T1000 (cell line): ENCODE data around the gene TRIO.

Source experiments
- DNase-seq: peaks from one replicate; lab custom pipeline; 2025; ENCODE audit warnings: mixed read lengths; lab: John Stamatoyannopoulos, UW

The TRIO gene

DNA sequence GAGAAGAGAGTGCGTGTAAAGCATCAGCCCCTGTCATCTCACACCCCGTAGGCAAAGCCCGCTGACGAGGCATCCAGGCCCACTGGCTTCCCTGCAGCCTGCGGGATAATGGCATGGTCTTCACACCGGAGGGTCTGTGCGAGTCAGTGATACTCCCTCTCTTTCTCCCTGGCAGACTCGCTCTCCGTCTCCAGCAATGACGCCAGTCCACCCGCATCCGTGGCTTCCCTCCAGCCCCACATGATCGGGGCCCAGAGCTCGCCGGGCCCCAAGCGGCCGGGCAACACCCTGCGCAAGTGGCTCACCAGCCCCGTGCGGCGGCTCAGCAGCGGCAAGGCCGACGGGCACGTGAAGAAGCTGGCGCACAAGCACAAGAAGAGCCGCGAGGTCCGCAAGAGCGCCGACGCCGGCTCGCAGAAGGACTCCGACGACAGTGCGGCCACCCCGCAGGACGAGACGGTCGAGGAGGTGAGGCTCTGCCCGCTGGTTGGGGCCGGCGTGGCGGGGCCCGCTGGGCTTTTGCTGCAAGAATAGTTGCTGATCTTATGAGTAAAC is 317.8 kb downstream of the TRIO start:
- DNase-seq = no peak

DNA sequence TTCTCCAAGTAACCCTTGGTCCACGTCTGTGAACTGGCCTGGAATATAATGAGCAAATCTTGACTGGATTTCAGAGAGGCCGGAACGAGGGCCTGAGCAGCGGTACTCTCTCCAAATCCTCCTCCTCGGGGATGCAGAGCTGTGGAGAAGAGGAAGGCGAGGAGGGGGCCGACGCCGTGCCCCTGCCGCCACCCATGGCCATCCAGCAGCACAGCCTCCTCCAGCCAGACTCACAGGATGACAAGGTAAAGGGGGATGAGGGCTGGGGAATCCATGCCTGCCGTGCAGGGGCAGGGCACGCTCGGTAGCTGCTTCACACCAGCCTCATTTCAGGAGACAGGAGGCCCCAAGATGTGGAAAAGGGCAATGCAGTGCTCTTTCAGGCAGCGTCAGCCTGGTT is 319.5 kb downstream of the TRIO start:
- DNase-seq = no peak

GRCh38 chr5:14463629-14464028 is 320.5 kb downstream of the TRIO start:
- DNase-seq = no peak

DNA sequence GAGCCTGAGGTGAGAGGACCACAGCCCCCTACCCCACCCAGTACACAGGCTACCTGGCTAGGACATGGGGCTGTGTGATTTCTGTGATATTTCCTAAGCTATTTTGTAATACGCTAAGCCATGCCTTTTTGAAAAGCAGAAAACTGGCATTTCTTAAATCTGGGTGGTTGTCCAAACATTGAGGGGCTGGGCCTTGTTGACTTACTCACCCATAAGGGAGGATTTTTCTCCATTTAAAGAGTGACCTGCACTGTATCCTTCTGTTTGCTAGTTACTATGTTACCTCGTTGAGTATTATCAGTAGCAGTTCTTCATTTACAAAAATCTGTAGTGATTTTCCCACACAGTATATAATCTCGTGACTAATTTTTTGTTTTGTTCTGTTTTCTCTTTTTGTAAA is 321.0 kb downstream of the TRIO start:
- DNase-seq = no peak

- DNase-seq = no peak
Observed at GRCh38 chr5:14464671-14465070, 321.5 kb downstream of the TRIO start.

DNA sequence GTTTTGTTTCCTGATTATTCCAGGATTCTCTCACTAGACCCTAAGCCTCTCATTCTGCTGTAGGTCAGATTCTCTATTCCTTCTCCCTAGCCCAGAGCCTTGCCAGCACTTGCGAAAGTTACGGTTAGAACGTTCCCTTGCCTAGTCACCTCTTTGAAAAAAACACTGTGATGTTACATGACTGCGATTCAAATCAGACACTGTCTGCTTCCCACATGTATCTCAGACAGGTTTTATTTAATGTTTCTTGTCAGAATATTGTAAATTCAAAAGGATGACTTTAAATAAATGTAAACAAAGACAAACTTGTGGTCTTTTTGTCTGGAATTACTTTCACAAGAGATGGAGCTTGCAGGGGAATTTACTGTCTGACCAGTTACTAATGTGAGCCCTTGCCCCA is 322.0 kb downstream of the TRIO start:
- DNase-seq = no peak

DNA sequence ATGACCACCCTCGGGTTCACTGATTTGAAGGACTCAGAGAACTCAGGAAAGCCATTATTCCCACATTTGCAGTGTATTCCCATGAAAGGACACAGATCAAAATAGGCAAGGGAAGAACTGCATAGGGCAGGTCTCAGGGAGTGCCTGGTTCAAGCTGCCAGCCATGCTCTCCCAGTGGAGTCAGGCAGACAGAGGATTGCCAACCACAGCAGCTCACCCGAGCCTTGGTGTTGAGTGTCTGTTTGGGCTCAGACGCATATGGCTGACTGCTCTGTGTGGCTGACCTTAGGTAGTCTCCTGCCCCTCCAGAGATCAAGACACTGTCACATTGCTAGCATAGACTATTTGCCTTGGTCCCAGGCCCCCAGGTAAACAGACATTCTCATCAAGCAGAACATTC is 322.6 kb downstream of the TRIO start:
- DNase-seq = no peak

GRCh38 chr5:14467251-14467650 is 324.1 kb downstream of the TRIO start:
- no peak for DNase-seq

- DNase-seq = no peak
Observed at GRCh38 chr5:14467886-14468285, 324.7 kb downstream of the TRIO start.

DNA sequence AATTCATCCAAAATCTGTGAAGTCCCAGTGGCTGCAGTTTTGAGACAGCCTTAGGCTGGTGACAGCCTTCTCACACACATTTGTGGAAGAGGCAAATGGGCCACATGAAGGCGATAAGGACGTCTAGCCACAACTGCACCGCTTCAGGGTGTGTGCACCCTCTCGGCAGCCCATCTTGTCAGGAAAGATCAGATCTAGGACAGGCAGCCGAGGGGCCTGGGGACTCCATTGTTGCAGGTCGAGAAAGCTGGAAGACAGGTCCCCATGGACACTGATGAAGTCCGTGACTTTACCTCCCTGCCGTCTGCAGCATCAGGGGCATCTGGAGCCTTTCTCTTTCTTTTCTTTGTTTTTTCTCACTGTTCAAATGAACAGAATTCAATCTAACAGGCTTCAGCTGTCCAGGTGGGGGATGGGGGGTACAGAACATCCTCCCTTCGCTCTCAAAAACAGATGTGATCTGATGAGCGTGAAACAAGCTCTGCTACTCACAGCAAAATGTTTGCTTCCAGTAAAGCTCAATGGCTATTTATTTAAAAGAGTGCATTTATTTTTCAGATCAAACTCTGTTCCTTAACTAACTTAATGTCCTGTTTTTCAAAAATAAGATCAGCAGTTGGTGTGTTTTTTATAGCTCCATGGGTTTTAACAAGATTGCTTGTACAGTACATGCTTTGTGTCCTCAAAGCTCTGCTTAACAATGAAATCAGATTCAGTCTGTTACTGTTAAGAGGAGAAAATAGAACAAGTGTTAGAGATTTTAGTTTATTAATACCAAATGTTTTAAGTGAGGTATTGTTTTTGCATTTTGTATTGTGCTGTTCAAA is 326.6 kb downstream of the TRIO start:
- no peak for DNase-seq

- DNase-seq = no peak
Observed at GRCh38 chr5:14471507-14471906, 328.4 kb downstream of the TRIO start.

GRCh38 chr5:14472986-14473567 is 329.9 kb downstream of the TRIO start:
- no peak for DNase-seq

GRCh38 chr5:14475045-14475444 is 331.9 kb downstream of the TRIO start:
- DNase-seq = no peak

DNA sequence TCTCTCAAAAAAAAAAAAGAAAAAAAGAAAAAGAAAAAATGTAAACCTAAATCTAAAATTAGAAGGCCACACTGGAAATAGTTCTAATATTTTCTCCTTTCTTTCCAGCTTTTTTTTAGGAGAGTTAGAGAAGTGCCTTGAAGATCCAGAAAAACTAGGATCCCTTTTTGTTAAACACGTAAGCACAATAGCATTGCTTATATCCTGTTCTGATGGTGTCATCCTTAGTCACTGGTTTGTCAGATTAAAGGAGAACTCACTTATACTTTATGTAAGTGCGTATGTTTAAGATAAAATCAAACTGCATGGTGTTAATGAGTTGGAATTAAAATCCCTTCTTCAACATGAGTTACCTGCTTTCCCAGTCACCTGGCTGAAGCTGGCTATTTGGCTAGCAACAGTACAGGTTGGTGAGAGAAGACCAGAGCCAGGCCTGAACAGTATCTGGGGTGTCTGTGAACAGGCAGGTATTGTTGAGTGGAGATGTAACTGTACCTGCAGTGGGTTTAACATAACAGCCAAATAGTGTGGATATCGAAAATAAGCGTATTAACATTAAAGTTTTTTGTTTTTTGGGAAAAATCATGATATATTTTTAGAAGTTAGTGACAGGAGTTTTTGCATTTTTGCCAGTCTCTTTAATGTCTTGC is 333.8 kb downstream of the TRIO start:
- DNase-seq = no peak

DNA sequence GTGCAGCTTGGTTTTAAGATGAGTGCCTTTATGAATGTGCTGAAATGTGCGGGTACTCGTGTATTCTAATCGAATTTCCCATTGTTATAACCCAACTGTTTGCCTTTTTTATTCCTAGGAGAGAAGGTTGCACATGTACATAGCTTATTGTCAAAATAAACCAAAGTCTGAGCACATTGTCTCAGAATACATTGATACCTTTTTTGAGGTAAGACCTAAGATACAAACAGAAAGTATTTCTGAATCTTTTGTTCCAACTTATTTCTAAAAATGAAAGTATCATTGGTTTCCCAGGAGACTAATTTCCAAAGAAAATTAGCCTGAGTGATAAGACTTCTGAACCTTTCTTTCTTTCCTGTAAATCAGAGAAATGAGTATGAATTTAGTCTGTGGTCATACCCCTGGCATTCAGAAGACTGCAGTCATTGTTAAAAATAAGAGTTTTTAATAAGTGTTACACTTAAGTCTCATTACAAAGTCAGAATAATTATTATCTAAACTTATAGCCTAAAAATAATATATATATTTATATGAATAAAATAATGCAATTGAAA is 336.1 kb downstream of the TRIO start:
- no peak for DNase-seq

DNA sequence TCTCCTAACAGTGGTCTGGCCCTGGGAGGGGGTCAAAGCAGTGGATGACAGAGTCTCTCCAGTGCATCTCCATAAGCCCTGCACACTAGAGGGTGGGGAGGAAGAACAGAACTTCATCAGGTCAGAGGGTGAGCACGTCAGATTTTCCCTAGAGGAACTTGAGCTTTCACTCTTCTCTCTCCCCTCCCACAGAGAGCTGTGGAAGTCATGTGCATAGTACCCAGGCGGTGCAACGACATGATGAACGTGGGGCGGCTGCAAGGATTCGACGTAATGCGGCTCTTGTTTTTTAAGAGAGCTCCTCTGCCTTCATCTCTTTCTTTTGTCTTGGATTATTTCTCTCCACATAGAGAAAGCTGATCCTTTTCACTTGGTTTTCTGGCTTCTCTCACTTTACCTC is 338.2 kb downstream of the TRIO start:
- DNase-seq = no peak

DNA sequence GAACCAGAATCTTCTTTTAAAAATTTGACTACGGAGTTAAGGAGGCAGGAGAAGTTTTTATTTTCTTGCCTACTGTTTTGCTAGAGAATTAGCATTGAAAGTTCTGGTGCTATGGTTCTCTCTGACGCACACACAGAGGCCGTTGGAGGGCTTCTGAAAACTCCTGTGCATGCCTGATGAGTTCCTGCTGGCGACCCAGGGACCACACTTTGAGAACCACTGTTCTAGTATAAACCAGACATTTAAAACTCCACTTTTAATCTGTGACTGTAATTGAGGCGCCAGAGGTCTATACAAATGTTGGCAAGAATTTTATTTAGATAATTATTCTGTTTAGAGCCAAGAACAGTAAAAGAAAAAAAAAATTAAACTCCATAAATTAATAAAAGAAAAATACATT is 338.9 kb downstream of the TRIO start:
- no peak for DNase-seq

DNA sequence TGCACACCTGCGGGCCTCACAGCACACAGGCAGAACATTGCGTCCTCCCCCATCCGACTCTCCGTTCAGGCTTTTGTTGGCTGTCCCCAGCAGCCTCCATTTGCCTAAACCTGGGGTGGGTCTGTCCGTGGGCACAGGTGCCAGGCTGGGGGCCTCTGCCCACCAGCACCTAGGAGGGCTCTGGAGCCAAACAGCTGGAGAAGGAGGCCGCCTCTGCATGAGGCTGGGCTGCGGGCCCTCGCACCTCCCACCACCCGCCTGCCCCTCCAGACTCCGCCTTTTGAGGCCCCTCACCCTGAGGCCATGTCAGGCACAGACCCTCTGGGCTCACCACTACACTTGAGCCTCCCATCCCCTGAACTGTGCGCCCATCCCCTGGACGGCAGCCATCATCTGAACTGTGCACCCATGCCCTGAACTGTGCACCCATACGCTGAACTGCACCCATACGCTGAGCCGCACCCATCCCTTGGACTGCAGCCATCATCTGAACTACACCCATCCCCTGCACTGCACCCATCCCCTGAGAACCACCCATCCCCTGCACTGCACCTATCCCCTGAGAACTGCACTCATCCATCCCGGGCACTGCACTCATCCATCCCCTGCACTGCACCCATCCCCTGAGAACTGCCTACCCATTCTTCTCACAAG is 340.5 kb downstream of the TRIO start:
- DNase-seq = no peak

- DNase-seq = no peak
Observed at GRCh38 chr5:14486486-14486885, 343.3 kb downstream of the TRIO start.

- DNase-seq = no peak
Observed at GRCh38 chr5:14486996-14487896, 344.1 kb downstream of the TRIO start.

GRCh38 chr5:14487897-14488570 is 344.9 kb downstream of the TRIO start:
- no peak for DNase-seq
